GM18499 (cell line): ENCODE data around the gene CTU1.

ENCODE experiments used
- ATAC-seq: cut with Tn5 transposase; IDR thresholded peaks from one replicate; pipeline ENCODE4 v1.9.1; 2021; ENCODE audit warnings: moderate number of reproducible peaks; ENCODE audit not compliant: insufficient read depth, unreplicated experiment

The CTU1 gene

GRCh38 chr19:51135004-51135403 lies 26.8 kb upstream of the CTU1 start:
- ATAC-seq: no peak

DNA sequence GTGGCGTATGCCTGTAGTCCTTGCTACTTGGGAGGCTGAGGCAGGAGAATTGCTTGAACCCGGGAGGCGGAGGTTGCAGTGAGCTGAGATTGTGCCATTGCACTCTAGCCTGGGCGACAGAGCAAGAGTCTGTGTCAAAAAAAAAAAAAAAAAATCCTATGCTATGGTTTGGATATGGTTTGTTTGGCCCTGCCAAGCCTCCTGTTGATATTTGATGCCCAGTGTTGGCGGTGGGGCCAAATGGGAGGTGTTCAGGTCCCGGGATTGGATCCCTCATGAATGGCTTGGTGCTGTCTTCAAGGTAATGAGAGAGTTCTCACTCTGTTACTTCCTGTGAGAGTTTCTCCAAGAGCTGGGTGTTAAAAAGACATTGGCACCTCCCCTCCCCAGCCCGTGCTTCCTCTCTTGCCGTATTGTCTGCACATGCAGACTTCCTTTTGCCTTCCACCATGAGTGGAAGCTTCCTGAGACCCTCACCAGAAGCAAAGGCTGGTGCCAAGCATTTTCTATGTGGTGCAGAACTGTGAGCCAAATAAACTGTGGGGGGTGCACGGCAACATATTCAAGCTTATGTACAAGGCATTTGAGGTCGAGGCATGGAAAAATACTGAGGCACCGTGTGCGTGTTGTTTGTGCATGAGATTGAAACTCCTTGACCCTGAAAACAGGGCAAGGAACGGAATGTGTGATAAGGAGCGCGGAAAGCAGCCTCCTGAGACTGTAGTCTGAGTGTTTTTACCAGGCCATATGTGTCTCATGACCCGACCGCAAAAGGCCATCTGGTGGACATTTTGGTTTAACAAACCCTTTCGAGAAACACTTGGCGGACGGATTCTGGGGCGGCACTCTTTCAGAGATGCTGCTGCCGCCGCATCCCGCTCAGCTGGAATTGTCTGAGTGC lies 23.8 kb upstream of the CTU1 start:
- ATAC-seq: no peak

- ATAC-seq: no peak
Observed at GRCh38 chr19:51129716-51130115, 21.5 kb upstream of the CTU1 start.

GRCh38 chr19:51128227-51128626 lies 20.0 kb upstream of the CTU1 start:
- no peak for ATAC-seq

- ATAC-seq: no peak
Observed at GRCh38 chr19:51127755-51128154, 19.5 kb upstream of the CTU1 start.

DNA sequence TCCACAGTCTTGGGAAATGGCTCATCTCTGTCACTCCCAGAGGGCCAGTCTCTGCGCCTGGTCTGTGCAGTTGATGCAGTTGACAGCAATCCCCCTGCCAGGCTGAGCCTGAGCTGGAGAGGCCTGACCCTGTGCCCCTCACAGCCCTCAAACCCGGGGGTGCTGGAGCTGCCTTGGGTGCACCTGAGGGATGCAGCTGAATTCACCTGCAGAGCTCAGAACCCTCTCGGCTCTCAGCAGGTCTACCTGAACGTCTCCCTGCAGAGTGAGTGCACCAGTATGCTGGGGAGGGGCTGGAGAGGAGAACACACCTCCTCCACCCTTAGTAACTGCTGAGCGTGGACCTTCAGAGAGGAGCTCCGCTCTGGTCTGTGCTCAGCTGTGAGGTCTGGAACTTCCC lies 18.8 kb upstream of the CTU1 start:
- ATAC-seq: no peak

- ATAC-seq: no peak
Observed at GRCh38 chr19:51125421-51126075, 17.3 kb upstream of the CTU1 start.

GRCh38 chr19:51124729-51125128 lies 16.5 kb upstream of the CTU1 start, which contains the start of gene SIGLEC9:
Gene SIGLEC9 (plus strand): TSS chr19:51124906. CDS start chr19:51124975, 69 bp downstream.
- no peak for ATAC-seq

GRCh38 chr19:51124216-51124615 lies 16.0 kb upstream of the CTU1 start:
- no peak for ATAC-seq

DNA sequence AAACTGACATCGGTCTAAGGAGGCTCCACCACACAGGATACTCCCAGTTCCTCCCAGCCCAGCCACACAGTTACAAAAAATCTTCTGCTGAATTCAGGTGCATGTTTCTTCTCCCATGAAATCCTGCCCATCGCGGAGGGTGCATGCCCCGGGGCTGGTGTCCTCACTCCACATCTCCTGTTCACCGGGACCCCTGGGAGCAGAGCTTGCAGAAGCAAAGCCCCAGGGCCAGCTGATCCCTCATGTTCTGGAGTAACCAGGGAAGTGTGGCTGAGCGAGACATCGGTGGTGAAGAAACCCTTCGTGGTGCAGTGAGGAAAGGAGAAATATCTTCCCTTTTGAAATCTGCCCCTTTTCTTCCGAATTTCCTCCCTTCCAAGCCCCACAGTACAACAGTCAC lies 15.6 kb upstream of the CTU1 start:
- no peak for ATAC-seq

- ATAC-seq: no peak
Observed at GRCh38 chr19:51123381-51123800, 15.2 kb upstream of the CTU1 start.

- ATAC-seq: no peak
Observed at GRCh38 chr19:51122112-51122981, 14.1 kb upstream of the CTU1 start.

DNA sequence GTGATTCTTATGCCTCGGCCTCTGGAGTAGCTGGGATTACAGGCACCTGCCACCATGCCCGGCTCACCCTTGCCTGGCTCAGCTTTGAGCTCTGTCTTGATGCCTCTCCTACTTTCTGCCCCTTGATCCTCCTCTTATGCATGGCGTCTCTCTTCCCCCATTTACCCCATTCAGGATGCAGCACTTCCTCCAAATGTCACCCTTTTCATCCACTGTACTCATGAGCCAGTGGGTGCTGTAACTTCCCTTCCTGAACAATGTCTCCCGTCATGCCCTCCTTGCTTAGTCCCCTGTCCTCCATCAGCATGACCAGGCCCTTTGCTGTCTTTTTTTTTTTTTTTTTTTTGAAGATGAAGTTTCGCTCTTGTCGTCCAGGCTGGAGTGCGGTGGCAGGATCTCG lies 13.0 kb upstream of the CTU1 start:
- no peak for ATAC-seq

GRCh38 chr19:51120160-51120559 lies 12.0 kb upstream of the CTU1 start:
- ATAC-seq: no peak

DNA sequence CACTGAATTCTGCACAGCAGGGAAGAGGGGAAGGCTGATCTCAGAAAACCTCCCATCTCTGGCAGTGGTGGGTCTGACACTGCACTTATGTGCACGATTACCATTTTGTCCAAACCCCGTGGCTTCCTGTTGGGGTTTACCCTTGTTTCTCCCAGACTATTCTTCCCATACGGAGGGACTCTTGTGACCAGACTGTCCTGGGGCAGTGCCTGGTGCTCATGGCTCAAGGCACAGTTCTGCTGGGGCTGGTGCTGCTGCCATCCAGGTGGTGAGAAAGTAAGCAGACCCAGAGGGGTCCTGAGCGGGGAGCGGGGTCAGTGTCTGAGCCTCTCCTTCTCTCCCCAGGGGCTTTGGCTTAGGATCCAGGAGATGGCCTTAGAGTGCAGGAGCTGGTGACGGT lies 11.4 kb upstream of the CTU1 start:
- no peak for ATAC-seq

- no peak for ATAC-seq
Observed at GRCh38 chr19:51119101-51119500, 10.9 kb upstream of the CTU1 start.

DNA sequence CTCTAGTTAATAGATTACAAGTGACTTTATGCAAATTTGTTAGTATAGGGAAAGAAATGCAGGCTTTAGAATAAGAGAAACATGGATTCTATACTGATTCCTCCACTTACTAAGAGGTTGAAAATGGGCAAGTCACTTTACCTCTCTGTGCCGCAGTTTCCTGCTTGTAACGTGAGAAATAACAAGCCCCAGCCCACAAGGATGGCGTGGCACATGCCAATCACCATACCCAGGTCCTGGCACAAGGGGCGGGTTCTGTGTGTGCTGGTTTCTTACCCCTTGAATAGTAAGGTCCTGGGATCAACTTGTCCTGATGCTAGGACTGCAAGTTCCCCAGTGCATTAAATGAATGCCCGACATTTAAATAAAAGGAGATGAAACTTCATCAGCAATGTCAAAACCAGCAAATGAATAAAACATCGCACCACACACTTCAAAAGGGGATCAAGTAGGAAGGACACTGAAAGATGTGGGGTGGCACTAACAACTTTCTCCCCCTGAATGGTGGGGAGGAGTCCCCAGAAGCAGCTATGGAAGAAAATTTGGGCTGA lies 8.6 kb upstream of the CTU1 start:
- ATAC-seq: no peak

DNA sequence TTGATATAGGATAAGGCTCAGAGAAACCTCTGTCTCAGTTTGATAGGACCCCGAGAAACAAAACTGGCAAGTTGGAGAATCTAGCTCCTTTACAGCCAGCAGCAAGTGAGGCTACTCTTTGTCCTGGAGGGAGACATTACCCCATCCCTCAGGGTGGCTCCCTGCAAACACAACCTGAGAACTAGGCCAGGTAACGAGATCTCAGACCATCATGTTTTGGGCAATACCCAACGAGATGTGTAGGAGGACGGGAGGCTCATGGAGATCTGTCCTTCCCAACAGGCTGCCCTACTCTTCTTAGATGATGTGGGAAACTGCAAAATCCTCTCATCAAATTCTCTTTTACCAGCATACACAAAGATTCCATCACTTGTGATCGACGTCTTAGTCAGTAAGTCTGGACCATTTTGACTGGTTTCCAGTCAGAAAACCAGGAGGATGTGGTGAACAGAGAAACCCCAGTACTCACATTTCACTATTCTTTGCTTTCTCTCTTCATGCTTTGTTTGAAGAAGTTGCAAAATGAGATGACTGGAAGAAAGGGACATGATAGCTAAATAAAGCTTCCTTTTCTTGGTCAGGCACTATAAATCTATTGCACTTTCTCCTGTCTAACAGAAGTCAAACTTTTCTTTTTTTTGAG lies 6.0 kb upstream of the CTU1 start:
- no peak for ATAC-seq

DNA sequence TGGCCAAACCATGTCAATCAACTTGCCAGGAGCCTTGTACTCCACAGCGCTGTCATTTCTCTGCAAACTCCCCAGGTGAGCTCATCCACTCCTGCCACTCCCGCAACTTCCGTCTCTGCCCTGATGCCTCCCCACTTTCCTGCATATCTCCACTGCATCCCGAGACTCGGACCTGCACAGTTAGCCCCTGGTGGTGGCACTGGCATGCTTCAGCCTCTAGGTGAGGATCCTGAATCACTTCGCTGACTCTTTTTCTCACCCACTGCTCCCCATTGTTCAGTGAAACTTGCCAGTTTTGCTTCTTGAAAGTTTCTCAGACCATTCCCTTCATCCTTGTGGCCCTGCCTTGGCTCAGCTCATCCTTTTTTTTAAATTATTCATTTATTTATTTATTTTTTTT lies 3.4 kb upstream of the CTU1 start:
- ATAC-seq: no peak

DNA sequence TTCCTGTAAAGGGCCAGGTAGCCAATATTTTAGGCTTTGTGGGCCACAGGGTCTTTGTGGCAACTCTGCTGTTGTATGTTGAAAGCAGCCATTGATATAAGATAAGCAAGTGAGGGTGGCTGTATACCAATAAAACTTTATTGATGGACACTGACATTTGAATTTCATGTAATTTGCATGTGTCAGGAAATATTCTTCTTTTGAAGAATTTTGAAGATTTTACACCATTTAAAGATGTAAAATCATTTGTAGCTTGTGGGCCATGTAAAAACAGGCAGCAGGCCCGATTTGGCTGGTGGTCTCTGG lies 2.4 kb upstream of the CTU1 start:
- ATAC-seq: no peak
